Kidney epithelial cell (primary cell): Measurements from ENCODE around the gene PFKFB1. TPM values are rescaled to one million over a fixed set of nuclear protein-coding genes. Genes with fewer than 3 reads are reported as not detected.

Experiments
- DNase-seq: peaks from one replicate; pipeline ENCODE4 v3.0.0-alpha.2; 2010; ENCODE audit warnings: low read depth
- H3K27me3 ChIP-seq: 2 replicates; pipeline ENCODE4 v1.6.0; 2011; ENCODE audit warnings: low read length; ENCODE audit not compliant: control insufficient read depth, insufficient read depth
- H3K36me3 ChIP-seq: 2 replicates; pipeline ENCODE4 v1.5.1; 2011; ENCODE audit warnings: low read length; ENCODE audit not compliant: control insufficient read depth, insufficient read depth
- H3K4me3 ChIP-seq: 2 replicates; pipeline ENCODE4 v1.5.1; 2011; ENCODE audit warnings: low read depth, mild to moderate bottlenecking, control low read depth, low read length
- total RNA-seq: library from RNA; depleted of rRNA; stranded (reverse); fragments of >200 nt; gene quantifications from 2 replicates; pipeline ENCODE4 v1.2.3, GENCODE V29; 2015
- TF ChIP-seq, protein P1 (sequence below): IDR thresholded peaks from 2 replicates; pipeline ENCODE4 v1.5.1; 2011; ENCODE audit warnings: mild to moderate bottlenecking, moderate library complexity, low read length, control low read depth, inconsistent platforms; ENCODE audit not compliant: insufficient read depth, poor library complexity, severe bottlenecking

Gene PFKFB1
- total RNA-seq, 1 donor from 2014 or later = not detected

DNA sequence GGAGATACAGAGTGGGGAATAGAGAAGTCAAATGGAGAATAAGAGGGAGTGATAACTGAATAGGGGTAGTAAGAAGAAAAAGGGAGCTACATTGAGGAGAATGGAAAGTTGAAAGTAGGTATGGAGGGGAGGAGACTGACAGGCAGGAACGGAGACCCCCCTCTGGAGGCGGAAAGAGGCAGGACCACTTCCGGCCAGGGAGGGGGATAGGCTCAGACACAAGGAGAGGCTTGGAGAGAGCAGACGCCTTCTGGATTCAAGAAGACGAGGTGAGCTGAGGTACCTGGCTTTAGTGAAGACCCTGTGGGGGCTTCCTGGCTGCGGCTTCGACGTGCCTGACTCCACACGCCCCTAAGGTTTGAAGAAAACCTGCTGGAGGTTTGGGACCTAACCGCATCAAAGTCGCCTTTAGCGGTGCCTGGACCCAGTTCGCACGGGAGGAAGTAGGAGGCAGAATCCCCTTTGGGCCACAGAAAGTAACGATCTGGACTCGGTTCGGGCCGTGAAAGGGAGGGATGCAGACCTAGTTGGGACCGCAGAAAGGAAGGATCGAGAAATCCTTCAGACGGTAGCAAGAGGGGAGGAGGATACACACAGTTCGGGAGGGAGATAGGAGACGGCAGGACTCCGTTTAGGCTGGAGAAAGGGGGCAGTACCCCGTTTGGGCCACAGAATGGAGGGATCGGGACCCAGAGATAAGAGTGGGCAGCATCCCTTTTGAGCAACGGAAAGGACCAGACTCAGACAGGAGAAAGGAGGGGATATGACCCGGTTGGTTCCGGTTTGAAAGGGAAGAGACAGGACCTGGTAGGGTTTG, 73.2 kb downstream of the PFKFB1 start, which contains the start of gene TRO:
TRO (plus strand) TSS at position 215 of the 817 bp plus-strand sequence. CDS start 1,423 bp downstream, outside the sequence.
- H3K36me3 ChIP-seq = no peaks in the 10 kb centered on the region
- H3K4me3 ChIP-seq = peak within 1 kb of the TSS; percentile 72
- no peak for DNase-seq
- H3K27me3 ChIP-seq = no peaks in the 10 kb centered on the region
- TF ChIP-seq, protein P1, sequence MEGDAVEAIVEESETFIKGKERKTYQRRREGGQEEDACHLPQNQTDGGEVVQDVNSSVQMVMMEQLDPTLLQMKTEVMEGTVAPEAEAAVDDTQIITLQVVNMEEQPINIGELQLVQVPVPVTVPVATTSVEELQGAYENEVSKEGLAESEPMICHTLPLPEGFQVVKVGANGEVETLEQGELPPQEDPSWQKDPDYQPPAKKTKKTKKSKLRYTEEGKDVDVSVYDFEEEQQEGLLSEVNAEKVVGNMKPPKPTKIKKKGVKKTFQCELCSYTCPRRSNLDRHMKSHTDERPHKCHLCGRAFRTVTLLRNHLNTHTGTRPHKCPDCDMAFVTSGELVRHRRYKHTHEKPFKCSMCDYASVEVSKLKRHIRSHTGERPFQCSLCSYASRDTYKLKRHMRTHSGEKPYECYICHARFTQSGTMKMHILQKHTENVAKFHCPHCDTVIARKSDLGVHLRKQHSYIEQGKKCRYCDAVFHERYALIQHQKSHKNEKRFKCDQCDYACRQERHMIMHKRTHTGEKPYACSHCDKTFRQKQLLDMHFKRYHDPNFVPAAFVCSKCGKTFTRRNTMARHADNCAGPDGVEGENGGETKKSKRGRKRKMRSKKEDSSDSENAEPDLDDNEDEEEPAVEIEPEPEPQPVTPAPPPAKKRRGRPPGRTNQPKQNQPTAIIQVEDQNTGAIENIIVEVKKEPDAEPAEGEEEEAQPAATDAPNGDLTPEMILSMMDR = peak; percentile 34

DNA sequence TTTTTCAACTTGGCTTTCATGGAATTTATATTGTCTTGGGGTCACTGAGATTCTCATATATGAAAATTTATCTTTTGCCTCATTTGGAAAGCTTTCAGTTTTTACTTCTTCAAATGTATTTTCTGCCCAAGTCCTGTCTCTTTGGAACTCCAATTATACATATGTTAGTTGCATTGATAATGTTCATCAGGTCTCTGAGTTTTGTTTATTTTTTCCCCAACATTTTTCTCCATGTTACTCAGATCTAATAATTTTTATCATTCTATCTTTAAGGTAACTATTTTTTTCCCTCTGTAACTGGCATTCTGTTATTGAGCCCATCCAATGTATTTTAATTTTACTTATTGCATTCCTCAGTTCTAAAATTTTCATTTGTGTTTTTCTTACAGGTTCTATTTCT, 84.0 kb downstream of the PFKFB1 start:
- DNase-seq = no peak
- Histone ChIP-seq H3K4me3 (no peak overlapping the region), H3K27me3 (no peaks in the 10 kb centered on the region), H3K36me3 (no peaks in the 10 kb centered on the region)
- TF ChIP-seq, protein P1 = no peak

DNA sequence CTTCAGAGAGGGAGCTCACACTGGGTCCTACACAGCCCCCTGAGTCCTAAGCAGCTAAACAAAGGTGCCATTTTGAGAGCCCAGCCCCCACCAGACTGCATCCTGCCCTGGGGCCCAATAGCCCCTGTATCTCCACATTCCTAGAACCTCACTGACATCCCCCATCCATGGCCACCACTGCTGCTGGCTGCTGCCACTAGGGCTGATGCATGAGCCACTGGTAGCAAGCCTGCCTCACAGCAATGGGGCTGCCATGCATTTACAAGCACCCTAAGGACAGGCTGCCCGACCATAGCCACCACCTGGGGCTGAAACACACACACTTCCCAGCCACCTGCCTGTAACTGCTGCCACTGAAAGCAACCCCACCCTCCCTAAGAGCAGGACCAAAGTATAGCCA, 99.8 kb downstream of the PFKFB1 start:
- no peak for DNase-seq
- TF ChIP-seq, protein P1 = no peak
- Histone ChIP-seq H3K36me3 (no peaks in the 10 kb centered on the region), H3K27me3 (no peaks in the 10 kb centered on the region), H3K4me3 (no peak overlapping the region)

DNA sequence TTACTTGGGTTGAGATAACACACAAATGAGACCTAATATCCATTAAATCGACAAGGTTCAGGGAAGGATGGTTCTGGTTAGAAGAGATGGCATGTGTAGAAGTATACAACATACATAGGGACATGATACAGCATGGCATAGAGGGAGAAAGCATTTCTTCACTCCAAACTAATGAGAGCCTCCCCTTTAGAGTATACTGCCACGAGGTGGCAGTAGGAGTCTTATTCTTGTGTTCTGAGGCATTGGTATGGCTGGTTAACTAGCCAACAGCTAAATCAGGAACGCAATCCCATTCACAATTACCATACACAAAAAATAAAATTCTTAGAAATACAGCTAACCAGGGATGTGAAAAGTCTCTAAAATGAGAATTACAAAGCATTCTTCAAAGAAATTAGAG, 102.4 kb downstream of the PFKFB1 start:
- DNase-seq = no peak
- Histone ChIP-seq H3K27me3 (no peaks in the 10 kb centered on the region), H3K36me3 (no peaks in the 10 kb centered on the region), H3K4me3 (no peak overlapping the region)
- TF ChIP-seq, protein P1 = peak; percentile 35

DNA sequence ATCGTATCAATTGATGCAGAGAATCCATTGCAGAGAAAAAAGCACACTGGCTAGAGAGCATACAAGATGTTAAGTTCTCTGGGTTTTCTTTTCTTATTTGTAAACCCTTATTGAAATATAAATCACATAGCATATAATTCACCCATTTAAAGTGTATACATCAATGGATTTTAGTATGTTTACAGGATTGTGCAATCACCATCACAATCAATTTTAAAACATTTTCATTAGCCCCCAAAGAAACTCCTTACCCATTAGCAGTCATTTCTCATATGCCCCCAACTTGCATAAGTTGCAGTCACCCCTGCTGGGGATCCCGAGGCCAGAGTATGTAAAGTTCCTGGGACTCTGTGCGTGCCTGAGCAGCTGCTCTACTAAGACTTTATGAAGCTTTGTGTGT, 108.2 kb downstream of the PFKFB1 start:
- no peaks in the 10 kb centered on the region for H3K27me3 ChIP-seq
- no peak for DNase-seq
- TF ChIP-seq, protein P1 = no peak
- no peaks in the 10 kb centered on the region for H3K36me3 ChIP-seq
- H3K4me3 ChIP-seq = no peak overlapping the region

Other genes with a start within 250 kb of the PFKFB1 start
- not detected in 2 replicates for gene ITIH6, start 195.9 kb downstream of the PFKFB1 start, total RNA-seq
- 195 and 200 TPM in 2 replicates for gene MAGED2, start 186.4 kb downstream of the PFKFB1 start, total RNA-seq
- gene TRO, start 73.4 kb downstream of the PFKFB1 start, total RNA-seq = 17.1 and 19.7 TPM in 2 replicates
- 13.8 and 15.1 TPM in 2 replicates for gene APEX2, start 6.2 kb upstream of the PFKFB1 start, total RNA-seq
- not detected in 2 replicates for gene ALAS2, start 36.8 kb upstream of the PFKFB1 start, total RNA-seq
- not detected in 2 replicates for gene PAGE2B, start 80.8 kb upstream of the PFKFB1 start, total RNA-seq
- not detected in 2 replicates for gene PAGE2, start 94.8 kb upstream of the PFKFB1 start, total RNA-seq
- not detected in 2 replicates for gene PAGE5, start 226.2 kb upstream of the PFKFB1 start, total RNA-seq